GM19025 (cell line): Measurements from ENCODE around the gene WNT7B.

Experiments
- ATAC-seq: cut with Tn5 transposase; IDR thresholded peaks from one replicate; pipeline ENCODE4 v1.9.1; 2021; ENCODE audit warnings: mild to moderate bottlenecking, low read depth, moderate library complexity; ENCODE audit not compliant: unreplicated experiment

The WNT7B gene

DNA sequence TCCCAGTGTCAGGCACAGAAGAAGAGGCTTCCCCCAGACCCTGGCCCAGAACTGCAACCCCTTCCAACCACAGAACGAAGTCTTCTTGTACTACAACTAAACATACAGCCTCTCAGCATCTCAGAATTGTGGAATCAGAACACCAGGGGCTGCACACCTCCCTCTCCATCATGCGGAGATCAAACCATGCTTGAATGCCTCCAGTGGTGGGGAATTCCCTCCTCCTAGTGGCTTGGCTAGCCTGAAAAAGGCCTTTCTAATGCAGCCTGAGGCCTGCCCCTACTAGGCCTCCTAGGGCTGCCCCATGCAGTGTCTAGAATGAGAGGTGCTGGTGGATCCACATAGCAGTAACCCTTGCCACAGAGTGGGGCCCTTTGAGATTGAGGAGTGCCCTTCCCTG is 62.7 kb downstream of the WNT7B start:
- ATAC-seq, result no peak

DNA sequence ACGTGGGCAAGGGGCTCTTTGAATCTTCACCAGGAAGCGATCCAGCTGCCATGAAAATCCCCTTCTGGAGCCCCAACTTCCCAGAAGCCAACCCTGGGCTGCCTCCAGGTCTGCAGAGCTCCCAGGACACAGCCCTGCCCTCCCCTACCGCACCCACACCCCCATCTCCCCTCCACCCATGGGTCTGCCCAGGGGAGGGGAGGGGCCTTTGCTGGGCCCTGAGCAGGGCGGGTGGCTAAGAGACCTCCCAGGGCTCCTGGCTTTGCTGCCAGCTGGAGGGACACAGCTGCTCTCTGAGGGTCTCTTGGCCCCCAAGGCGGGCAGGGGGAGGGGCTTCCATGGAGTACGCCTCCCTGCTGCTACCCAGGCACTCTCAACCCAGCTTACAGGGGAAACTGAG is 64.1 kb downstream of the WNT7B start:
- ATAC-seq, result no peak

DNA sequence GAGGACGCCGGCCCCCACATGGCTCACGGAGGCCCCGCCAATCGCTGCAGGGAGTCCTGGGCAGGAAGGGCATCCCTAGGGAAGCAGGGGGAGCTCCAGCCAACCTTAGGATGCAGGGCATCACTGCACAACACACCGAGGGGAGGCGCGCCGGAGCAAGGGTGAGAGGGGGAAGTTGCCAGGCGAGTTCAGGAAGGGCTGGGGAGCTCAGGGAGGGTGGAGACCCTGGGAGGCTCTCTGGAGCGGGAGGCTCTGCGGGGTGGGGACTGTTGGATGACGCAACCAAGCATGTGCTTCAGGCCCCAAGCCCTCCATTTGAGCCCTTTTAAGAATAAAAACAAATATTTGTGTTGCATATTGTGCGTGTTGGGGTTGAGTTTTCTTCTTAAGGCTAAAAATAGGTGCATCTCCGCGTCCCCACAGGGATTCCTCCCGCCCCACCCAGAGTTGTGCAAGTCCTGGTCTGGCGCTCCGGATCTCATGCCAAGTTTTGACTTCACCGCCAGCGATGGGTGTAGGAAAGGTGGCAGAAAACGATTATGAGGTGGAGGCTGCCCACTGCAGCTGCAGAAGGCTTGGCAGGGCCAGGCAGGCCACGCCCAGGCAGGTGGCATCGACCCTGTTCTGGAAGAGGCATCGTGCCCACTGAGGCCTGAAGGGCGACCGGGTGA is 65.2 kb downstream of the WNT7B start:
- ATAC-seq, result no peak

DNA sequence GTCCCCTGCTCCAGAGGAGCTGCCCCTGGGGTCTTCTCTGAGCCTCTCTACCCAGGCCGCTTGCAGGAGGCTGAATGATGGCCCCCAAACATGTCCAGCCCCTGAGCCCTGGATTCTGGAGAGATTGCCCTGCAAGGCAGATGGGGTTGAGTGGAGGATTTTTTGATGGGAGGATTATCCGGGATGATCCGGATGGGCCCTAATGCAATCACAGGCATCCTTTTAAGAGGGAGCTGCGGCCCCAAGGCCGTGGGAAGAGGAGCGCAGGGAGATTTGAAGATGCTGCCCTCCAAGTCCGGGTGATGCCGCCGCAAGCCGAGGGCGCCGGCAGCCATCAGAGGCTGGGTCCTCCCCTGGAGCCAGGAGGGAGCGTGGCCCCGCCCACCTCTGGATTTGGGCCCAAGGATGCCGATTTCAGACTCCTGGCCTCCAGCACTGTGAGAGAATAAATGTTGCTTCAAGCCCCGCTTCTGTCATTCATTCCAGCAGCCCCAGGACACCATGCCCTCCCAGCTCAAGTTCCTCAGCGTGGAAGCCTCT is 66.0 kb downstream of the WNT7B start:
- ATAC-seq, result no peak

DNA sequence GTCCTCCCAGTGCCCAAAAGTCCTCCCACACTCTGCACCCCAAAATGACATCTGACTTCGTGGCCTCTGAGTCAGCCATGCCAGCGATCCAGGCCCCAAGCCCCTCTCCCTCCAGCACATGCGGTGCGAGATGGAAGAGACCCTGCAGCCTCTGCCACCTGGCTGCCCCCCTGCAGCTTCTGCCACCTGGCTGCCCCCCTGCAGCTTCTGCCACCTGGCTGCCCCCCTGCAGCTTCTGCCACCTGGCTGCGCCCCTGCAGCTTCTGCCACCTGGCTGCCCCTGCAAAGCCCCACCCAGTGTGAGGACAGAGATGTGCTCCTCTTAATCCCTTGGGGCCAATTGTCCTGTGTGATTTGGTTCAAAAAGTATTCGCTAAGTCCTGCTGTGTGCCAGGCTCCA is 68.0 kb downstream of the WNT7B start:
- no peak for ATAC-seq

DNA sequence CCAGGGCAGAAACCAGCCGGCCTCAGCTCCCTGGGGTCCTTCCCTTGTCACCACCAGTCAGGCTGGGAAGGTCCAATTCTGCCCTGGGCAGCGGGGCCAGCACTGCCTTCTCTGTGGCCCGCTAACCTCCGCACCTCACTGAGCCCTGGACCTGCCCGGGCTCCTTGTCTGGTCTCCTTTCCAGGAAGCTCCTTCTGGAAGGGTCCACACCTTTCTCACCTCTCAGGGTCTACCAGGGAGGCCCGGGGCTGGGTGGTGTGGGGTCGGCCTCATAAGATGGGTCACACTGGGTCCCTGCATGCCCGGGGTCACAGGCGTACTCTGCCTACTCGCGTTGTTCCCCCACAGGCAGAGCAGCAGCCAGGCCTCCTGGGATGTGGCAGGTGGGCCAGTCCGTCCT is 69.0 kb downstream of the WNT7B start:
- ATAC-seq, result no peak

DNA sequence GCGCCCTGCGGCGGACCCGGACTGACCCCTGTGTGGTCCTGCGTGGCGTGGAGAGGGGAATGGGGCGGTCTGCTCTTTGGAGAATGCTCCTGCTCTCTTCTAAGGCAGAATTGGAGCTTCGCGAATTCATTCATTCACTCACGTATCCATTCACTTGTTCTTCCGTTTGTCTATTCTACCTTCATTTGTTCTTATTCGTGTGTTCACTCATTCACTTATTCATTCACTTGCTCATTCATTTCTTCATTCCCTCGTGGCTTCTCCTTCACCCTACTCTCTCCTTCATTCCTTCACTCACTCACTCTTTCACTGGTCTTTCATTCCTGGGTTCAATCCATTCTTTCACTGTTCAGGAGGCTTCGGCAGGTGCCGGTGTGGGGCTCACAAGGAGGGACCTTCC is 69.6 kb downstream of the WNT7B start:
- ATAC-seq, result no peak

DNA sequence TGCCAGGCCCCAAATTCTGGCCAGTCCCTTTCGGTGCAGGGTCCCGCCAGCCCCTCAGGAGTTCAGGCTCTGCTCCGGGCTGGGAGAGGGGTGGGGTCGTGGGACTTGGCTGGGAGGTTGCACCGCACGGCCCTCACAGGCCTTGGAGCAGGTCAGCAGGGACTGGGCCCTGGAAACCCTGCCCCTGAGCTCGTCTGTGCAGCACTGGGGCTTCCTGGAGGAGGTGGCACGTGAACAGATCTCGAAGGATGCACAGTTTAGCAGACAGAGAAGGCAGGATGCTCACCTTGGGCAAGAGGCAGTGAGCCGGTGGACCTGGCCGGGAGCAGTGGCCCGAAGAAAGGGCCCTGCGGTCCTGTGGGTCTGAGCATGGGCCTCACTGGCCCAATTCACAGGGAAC is 70.0 kb downstream of the WNT7B start:
- no peak for ATAC-seq

DNA sequence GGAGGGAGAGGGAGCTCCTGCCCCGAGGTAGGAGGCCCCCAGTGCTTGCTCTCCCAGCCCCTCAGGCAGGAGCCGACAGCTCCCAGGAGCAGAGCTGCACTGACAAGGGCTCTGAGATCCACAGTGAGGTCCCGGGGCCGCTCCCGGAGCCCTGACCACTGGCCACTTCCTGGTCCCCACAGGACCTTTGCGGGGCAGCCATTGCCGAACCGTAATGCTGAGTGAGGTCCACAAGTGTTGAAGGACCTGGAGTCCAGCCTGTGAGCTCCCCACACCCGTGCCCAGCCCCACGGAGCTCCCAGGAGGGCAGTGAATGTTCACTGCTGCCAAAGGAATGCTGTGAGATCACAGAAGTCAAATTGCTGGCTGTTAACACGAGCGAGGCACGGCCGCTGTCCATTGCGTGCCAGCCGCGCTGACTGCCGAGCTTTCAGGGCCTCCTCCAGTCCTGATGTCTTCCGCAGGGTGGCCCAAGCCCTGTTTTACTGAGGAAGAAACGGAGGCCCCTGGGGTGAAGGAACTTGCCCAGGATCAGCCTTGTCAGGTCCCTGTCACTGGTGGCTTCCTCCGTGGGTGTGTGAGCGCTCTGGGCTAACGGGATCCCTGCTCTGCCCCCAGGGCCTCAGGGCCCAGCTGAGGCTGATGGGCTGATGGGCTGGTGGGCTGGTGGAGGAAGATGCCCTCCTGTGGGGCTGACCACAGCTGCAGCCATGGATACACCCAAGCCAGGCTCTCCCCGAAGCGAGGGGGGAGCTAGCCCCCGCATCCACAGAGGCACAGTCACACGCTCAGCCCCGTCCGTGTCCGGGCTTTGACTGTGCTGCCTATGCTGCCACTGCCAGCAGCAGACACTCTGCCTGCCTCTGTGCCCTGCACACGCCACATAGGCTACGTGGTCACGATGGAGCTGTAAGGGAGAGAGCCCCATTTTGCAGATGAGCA is 70.8 kb downstream of the WNT7B start:
- no peak for ATAC-seq

DNA sequence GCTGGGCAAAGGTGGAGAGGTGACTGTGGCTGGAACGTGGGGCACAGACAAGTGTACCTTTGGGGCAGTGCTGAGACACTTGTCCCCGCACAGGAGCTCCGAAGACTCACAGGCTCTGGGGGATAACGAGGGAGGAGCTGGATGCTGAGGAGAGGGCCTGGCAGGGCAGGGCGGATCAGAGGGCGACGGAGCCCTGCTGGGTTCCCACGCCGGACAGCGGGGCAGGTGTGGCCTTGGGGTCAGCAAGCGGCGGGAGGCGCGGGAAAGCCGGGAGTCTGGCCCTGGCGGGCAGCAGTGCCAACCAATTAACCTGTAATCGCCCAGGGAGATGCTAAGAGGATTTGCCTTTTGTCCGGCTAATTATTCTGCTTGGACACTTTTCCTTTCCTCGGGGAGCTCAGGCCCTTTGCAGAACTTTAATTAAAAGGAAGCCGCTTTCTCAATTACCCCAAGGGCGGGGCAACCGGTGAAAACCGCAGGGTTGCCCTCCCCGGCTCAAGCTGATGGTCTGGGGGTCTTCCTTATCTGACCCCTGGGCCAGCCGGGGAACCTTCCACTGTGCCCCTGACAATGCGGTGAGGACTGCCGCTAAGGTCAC is 71.5 kb downstream of the WNT7B start:
- no peak for ATAC-seq

DNA sequence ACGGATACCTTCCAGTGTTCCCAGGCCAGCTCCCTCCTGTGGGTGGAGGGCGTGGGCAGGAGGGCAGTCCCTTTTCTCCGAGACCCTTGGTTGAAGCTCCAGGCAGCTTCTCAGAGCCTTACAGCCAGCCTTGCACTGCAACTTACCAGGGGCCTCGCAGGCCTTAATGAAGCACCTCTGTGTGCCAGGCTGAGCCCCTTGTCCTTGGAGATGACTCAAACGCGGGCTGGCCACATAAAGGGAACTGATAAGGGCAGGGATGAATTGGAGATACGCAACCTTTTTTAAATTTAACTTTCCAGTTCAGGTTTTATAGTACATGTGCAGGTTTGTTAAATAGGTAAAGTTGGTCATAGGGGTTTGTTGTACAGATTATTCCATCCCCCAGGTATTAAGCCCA is 72.7 kb downstream of the WNT7B start:
- ATAC-seq, result no peak

DNA sequence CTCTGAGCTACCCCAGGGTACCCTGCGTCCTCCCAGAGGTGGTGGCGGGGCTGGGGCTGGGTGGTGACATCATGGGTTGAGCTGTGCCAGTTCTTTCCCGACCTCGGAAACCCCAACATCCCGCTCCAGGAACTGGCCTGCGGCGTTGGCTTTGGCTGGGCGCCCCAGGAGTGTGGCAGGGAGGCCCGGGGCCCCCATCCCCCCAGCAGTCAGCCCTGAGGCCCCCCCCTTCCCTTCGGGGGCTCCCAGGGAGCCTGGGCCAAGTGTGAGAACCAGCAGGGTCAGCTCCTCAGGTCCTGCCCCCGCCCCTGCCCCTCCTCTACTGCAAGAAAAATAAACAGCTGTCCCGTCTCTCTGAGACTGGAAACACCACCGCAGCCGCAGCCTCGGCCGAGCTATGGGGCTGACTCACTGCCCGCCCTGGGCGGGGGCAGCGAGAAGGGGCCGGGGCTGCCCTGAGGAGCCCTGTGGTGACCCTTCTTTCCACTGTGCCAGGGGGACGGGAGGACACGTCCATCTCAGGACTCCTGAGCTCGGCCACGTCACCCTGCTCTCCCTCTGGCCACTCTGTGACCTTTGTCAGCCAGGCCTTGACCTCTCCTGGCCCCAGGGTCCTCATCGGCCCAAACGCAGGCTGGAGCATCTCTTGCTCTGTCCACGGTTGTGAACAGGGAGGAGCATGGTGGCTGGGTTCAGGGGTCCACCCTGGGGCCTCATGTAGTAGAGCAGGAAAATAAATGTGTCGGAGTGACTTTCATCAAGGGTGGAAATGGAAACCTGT is 73.4 kb downstream of the WNT7B start:
- ATAC-seq, result no peak

DNA sequence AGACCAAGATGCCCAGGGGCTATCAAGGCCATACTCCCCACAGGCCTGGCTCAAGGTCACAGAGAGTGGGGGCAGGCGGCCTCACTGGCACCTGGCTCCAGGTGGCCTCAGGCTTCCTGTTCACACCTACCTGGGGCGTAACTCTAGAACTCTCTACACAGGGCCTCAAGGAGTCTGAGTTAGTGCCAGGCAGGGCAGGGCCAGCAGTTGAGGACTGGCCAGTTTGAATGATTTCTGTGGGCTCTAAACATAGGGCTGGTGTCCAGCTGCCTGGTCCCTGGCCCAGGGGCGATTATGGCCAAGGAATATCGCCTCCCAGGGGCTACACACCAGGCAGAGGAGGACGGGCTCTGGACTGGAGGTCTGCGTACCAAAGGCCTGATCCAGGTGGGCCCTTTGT is 79.2 kb downstream of the WNT7B start:
- ATAC-seq, result no peak

DNA sequence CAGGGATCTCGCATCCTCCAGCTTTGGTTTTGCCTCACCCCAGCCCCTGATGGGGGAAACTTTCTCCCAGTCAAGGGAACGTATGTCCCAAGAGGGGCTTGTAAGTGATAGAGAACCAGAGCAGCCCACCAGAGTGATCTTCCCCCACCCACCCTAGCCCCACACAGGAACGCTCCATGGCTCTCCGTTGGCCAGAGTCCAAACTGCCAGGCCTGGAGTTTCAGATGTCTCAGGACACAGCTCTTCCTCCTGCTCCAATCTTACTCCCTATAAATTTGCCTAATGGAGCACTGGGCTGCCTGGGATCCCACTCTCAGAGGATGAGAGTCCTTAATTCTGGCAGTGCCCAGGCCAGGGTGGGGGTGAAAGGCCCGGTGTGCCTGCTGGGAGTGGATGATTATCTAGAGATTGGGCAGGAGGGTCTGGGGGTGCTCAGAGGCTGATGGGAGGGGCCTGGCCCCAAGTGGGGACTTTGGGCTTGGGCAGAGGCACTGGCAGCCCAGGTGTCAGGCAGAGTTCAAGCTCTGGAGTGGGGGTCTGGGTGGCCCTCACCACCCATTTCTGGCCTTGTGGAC is 79.9 kb downstream of the WNT7B start:
- no peak for ATAC-seq

DNA sequence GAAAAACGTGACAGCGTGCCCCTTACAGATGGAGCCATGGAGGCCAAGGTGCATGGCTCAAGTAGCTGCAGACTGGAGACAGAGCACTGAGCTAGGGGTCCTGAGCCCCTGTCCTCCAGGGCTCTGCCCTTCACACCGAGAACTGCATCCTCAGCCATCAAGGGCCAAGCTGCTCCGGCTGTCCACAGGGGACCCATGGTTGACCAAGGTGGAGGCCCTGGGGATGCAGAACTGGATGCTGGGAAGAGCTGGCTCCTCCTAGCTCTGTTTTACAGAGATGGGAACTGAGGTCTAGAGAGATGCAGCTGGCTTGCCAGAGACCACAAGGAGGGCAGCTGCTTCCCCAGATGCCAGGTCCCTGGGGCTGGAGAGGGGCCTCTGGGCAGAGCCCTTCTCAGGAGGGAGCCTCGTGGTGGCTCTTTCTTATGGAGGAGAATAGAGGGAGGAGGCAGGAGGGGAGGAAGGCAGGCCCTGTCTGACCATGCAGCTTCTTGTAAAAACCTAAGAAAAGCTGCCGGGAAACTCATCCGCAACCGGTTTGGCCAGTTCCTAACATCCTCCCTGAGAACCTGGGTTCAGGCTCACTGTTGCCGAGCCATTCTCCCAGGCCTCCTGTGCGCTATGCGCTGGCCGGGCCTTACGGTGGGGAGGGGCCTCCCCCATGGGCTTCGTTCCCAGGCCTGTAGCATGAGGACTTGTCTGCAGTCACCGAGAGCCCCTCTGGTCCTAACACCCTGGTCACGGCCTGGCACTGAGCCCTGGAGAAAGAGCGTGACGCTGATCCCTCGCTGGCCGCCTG is 80.6 kb downstream of the WNT7B start:
- ATAC-seq, result no peak

DNA sequence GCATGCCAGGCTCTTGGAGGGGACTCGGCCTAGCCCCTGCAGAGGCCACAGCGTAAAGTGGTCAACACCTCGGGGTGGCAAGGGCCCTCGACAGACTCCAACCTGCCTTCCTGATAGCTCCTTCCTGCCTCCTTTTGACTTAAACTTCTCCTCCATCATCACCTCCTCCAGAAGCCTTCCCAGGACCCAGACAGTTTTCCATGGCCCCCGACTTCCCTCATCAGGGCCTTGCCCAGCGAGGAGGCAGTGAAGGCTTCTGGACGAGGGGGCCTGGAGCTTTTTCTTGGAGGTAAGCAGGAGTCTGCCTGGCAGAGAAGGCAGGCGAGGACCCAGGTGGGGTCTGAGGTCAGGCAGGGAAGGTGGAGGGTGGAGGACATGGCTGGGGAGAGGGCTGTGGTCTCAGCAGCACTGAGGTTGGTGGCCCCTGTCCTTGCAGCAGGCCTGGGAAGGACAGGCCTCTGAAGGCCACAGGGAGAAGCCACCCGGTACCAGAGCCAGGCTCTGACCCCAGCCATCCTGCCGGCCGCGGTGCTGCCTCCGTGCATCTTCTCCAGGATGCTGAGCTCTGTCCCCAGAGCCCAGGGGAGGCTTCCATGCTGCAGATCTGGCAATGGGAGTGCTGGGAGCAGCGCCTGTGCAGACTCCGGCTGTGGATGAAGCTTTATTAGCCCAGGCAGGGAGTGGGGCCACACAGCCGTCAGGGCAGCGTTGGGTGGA is 81.4 kb downstream of the WNT7B start:
- no peak for ATAC-seq

DNA sequence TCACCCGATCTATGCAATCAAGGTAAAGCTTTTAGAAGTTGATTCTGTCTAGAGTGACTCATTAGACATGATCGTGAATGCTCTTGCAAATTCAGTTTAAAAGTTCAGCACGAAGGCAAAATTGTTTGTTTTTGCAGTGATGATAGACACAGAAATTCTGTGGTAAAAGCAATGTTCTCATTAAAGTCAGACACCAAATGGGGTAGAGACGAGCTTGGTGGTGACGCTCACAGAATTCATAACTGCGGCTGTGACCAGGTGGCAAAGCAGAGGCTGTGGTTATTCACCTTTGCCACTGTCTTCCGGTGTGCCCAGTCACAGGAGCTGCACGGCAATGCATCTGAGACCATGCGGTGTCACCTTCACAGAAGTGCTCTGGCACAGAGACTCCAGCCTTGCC is 83.4 kb downstream of the WNT7B start:
- ATAC-seq, result no peak

DNA sequence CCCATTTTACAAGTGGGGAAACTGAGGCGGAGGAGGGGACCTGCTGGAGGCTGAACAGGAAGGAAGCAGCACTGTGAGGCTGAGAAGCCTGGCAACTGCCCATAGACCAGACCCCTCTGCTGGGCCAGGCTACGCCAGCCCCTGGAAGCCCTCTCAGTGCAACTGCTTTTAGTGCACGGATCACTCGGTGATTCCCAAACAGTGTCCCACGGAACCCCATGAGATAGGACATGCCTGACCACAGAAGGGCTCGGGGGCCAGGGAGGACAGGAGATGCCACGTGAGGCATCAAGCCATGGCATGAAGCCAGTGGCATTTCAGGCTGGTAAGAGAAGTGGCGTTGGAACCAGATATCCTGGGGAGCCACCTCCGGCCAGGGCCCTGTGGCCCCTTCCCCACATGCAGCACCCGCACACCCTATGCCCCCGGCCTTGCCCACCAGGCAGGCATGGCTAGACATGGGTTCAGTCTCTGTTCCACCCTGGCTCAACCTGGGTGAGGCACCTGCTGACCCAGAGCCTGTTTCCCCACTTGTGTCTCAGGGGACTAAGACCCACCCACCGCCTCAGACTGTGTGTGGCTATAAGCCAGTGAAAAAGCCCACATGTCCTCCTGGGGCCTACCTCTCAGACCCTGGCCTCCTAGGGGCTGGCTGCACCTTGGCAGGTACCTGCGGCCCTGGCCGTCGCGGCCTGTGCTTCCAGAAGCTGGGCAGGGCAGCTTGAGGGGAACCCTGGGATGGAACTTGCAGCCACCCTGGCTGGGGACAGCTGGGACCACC is 84.1 kb downstream of the WNT7B start:
- no peak for ATAC-seq
